ENCODE measurements around the gene RAB11A.

DNA sequence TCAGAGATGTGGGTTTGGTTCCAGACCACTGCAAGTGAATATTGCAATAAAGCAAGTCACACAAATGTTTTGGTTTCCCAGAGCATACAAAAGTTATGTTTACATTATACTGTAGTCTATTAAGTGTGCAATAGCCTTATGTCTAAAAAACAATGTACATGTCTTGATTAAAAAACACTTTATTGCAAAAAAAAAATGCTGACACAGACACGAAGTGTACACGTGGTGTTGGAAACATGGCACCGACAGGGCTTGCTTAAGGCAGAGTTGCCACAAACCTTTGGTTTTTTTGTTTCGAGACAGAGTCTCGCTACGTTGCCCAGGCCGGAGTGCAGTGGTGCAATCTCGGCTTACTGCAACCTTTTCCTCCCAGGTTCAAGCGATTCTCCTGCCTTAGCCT, 50.1 kb downstream of the RAB11A start:
- TF ChIP-seq, protein P1, sequence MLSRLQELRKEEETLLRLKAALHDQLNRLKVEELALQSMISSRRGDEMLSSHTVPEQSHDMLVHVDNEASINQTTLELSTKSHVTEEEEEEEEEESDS (CRISPR knock-in tag; IDR thresholded peaks at IDR 0.05): no peak
- TF ChIP-seq EGR1 (conservative IDR thresholded peaks at IDR 0.05): no peak
- no peak for TF ChIP-seq NR2F6 (CRISPR knock-in tag; IDR thresholded peaks at IDR 0.05)
- TF ChIP-seq ELF1 (tag; IDR thresholded peaks at IDR 0.05): no peak
- TF ChIP-seq, protein P2, sequence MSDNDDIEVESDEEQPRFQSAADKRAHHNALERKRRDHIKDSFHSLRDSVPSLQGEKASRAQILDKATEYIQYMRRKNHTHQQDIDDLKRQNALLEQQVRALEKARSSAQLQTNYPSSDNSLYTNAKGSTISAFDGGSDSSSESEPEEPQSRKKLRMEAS (CRISPR knock-in tag; IDR thresholded peaks at IDR 0.05): no peak
- no peak for TF ChIP-seq CREM (IDR thresholded peaks at IDR 0.05; ENCODE audit: low read depth)
- TF ChIP-seq, protein P3, sequence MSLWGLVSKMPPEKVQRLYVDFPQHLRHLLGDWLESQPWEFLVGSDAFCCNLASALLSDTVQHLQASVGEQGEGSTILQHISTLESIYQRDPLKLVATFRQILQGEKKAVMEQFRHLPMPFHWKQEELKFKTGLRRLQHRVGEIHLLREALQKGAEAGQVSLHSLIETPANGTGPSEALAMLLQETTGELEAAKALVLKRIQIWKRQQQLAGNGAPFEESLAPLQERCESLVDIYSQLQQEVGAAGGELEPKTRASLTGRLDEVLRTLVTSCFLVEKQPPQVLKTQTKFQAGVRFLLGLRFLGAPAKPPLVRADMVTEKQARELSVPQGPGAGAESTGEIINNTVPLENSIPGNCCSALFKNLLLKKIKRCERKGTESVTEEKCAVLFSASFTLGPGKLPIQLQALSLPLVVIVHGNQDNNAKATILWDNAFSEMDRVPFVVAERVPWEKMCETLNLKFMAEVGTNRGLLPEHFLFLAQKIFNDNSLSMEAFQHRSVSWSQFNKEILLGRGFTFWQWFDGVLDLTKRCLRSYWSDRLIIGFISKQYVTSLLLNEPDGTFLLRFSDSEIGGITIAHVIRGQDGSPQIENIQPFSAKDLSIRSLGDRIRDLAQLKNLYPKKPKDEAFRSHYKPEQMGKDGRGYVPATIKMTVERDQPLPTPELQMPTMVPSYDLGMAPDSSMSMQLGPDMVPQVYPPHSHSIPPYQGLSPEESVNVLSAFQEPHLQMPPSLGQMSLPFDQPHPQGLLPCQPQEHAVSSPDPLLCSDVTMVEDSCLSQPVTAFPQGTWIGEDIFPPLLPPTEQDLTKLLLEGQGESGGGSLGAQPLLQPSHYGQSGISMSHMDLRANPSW (CRISPR knock-in tag; IDR thresholded peaks at IDR 0.05): no peak
- no peak for TF ChIP-seq CHD2 (IDR thresholded peaks at IDR 0.05; ENCODE audit: low read depth, low read length)

All from K562 (cell line).